NCI-H460 (cell line): Measurements from ENCODE around the gene MACROD2. TPM values are rescaled to one million over a fixed set of nuclear protein-coding genes. Genes with fewer than 3 reads are reported as not detected.
"Not testable (repeated sequence)": the region's sequence is repeated elsewhere in the genome, so short reads cannot be mapped to it uniquely, and the experiment has no call there.

Experiments used
- DNase-seq: peaks from one replicate; pipeline ENCODE4 v3.0.0-alpha.2; 2016; ENCODE audit warnings: low read depth; ENCODE audit errors: extremely low read depth
- total RNA-seq: library from RNA; depleted of rRNA; stranded (reverse); fragments of >200 nt; shearing (Covaris generic); gene quantifications from 2 replicates; pipeline ENCODE4 v1.2.3, GENCODE V29; 2014

Gene MACROD2
- total RNA-seq, 1 experiment from 2014 or later = 2.0 TPM

DNA sequence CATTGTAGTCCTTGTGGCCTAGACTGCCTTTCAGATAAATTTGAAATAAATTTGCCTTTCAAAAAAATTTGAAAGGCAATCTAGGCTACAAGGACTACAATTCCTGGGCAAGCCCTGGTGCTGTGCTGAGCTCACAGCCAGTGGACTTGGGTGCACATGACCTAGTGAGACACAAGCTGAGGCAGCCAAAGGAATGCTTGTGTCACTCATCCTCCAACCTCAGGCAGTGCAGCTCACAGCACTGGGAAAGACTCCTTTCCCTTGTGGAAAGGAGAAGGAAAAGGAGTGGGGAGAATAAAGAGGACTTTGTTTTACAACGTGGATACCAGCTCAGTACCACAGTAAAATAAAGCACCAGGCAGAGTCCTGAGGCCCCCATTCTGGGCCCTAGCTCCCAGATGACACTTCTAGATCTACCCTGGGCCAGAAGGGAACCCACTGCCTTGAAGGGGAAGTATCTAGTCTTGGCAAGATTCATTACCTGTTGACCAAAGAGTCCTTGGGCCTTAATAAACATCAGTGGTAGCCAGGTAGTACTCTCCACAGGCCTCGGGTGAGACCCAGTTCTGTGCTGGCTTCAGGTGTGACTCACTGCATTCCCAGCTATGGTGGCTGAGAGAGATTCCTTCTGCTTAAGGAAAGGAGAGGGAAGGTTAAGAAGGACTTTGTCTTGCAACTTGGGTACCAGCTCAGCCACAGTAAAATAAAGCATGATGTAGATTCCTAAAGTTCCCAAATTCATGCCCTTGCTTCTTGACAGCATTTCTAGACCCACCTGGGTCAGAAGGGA, 1001.8 kb downstream of the MACROD2 start:
- DNase-seq = no peak

DNA sequence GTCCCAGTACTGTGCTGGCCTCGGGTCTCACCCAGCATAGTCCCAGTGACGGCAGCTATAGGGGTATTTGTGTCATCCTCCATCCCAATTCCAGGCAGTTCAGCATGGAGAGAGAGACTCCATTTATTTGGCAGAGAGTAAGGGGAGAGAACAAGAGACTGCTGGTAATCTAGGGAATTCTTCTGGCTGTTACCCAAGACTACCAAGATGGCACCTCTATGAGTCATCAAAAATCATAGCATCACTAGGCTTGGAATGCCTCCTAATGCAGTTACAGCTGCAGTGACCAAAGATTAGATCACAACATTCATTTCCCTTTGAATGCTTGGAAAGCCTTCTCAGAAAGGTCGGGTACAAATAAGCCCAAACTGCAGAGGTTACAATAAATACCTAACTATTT, 1002.5 kb downstream of the MACROD2 start:
- DNase-seq = peak; percentile 15

DNA sequence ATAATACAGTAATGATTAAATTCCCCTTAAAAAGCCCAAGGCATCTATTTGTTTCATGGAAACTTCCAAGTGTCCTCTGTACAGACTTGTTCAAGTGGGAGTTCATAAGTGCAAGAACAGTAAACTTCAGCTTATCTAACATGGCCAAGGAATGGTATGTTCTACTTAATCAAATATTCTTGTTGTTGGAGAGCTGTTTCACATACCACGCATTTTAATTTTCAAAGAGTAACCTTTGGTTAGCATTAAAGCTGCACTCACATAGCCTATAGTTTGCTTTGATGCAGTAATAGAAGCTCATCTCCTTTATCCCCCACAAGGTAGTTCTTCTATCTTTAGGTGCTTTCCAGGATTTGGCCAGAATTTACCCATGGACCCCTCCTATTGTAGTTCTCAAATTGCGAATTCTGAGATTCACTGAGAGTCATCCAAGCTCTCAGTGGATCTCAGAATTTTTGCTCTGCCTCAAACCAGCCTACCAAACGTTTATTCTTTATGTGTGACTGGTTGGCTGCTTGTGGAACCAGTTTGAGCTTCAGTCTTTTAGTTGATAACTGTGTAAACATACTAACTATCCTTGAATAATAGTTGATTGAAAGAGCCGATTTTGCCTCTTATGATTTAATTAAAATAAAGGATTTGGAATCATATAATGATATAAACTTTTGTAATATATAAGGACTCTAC, 1010.1 kb downstream of the MACROD2 start:
- no peak for DNase-seq

DNA sequence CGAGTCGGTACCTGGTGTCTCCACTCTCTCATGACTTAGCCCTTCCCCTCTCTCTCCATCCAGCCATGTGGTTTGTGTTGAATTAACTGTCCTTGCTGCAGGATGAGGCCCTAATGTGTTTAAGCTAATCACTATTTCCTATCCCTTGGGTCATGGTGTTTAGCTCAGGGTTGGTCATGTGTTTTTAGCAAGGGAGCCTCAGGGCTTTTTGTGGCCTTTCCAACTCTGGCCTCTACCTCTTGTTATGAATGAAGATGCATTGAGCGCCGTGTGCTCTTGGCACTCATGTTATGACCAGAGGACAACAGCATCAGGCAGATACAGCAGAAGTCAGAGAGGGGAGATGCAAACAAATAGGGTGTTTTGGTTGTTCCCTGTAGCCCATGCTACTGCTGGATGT, 1016.3 kb downstream of the MACROD2 start:
- DNase-seq = no peak

GRCh38 chr20:15012566-15012965, 1017.2 kb downstream of the MACROD2 start:
- no peak for DNase-seq

DNA sequence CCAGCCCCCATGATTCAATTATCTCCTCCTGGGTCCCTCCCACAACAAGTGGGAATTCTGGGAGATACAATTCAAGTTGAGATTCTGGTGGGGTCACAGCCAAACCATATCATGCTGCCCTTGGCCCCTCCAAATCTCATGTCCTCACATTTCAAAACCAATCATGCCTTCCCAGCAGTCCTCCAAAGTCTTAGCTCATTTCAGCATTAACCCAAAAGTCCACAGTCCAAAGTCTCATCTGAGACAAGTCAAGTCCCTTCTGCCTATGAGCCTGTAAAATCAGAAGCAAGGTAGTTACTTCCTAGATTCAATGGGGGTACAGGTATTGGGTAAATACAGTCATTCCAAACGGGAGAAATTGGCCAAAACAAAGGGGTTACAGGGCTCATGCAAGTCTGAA, 1021.6 kb downstream of the MACROD2 start:
- not testable (repeated sequence) for DNase-seq

DNA sequence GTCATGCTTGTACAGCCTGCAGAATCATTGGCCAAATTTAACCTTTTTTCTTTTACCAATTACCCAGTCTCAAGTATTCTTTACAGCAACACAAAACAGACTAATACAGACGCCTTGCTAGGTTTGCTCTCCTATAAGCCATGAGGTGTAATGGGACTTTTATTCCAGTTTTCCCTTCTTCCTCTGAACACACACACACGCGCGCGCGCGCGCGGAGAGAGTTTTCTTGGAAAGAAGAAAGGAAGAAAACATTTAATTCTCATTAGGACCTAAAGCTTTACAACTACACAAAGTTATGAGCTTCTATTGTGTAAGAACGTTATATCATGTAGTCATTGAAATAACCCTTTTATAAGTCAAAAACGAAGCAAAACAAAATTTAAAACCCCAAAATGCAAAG, 1023.6 kb downstream of the MACROD2 start:
- no peak for DNase-seq

GRCh38 chr20:15020845-15021244, 1025.5 kb downstream of the MACROD2 start:
- no peak for DNase-seq

DNA sequence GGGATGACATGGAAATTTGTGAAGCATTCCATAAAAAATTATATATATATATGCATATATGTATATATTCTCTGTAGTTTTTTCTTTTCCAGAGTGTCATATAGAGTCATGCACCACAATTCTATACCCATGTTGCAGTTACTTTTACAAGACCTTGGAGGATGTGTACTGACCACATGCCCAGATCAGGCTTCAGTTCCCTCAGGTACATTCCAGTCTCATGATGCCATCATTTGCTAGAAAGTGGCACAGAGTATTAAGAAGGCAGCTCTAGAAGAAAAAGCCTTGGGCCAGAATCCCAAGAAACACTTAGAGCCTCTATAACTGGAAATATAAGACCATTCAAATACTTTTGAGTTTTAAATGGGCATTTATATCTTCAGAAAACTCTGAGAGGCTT, 1027.6 kb downstream of the MACROD2 start:
- DNase-seq = no peak

- DNase-seq = no peak
Observed at GRCh38 chr20:15026759-15027158, 1031.4 kb downstream of the MACROD2 start.

DNA sequence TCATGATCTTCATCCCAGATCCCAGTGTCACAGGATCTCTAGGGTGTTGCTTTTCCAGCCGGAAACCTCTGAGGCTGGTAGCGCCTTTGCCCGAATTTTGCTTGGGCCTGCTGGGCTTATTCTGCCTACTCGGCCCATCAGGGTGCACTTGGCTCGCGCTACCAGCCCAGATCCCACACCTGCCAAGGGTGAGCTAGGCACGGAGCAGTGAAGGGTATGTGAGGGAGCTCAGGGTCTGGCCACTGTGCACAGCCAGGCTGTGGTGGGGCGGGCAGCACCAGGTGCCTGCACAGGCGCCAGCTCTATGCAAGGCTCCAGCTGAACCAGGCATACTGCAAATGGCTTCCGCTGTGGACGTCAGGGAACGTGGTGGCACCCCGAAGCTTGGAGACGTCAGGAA, 1035.5 kb downstream of the MACROD2 start:
- no peak for DNase-seq

DNA sequence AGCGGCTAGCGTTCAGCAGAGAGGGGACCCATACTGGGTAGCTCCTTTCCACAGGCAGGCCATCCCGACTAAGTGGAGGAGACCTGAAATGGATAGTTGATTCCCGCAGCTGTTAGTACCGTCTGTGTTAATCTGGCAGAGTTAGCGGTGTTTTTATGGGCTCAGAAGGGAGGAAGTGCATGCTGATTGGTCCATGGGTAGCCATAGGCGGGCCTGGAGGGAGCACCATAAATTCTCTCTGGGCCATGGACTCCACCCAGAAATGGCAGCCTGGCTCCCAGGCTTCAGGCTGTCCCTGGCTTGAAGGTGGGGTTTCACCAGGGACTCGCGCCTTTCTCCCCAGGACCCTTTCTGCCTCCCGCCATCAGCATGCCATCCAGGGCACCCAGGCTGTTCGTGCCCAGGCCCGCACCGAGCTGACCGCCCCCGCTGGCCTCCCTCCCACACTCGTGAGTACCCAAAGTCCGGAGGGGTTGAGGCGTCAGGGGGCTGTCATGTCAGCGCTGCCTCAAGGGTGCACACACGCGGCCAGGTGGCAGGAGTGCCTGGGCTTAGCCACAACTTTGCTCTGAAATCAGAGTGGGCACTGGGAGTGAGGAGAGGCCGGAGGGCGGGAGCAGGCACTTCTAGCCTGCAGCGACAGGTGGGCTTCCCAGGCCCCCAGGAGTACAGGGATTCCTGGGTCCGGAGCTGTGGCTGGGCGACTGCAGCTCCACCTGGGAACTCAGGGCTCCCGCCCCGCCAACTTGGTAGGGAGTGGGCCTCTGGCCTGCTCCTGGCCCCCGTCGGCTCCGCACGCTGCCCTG, 1036.4 kb downstream of the MACROD2 start:
- no peak for DNase-seq

- DNase-seq = no peak
Observed at GRCh38 chr20:15032352-15032622, 1037.0 kb downstream of the MACROD2 start.

DNA sequence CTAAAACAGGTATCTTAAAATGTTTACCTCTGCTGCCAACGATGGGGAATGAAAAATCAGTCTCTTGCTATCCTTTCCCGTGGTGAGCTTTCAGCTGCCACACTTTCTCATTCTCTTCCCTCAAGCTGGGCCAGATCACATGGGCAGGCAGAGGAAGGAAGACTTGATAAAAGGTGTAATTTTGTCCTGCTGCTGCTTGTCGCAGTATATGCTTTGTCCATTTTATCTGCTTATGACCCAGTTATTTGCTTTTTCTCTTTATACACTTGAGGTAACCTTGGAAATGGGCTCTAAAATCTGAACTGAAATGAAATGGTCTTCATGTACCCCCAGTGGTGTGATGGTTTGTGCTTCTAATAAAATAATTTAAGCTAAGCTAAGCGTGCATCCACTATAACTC, 1038.0 kb downstream of the MACROD2 start:
- no peak for DNase-seq

GRCh38 chr20:15033891-15034290, 1038.6 kb downstream of the MACROD2 start:
- peak; percentile 15 for DNase-seq

DNA sequence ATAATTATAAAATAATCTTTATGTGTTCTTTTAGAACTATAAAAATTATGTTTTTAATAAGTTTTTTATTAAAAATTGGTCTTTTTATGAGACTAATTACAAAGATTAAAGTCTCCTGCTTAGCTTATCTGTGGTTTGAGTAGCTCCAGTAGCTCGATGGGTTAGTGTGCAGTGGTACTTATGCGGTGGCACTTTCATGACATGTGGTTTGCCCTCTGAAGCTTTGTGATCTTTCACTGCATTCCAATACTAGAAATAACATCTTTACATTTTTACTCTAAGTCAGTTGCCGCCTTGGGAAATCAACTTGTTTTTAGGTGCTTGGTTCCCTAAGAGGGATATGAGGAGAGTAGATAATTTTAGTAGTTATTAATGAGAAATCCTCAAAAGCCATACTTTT, 1041.6 kb downstream of the MACROD2 start:
- DNase-seq = no peak

DNA sequence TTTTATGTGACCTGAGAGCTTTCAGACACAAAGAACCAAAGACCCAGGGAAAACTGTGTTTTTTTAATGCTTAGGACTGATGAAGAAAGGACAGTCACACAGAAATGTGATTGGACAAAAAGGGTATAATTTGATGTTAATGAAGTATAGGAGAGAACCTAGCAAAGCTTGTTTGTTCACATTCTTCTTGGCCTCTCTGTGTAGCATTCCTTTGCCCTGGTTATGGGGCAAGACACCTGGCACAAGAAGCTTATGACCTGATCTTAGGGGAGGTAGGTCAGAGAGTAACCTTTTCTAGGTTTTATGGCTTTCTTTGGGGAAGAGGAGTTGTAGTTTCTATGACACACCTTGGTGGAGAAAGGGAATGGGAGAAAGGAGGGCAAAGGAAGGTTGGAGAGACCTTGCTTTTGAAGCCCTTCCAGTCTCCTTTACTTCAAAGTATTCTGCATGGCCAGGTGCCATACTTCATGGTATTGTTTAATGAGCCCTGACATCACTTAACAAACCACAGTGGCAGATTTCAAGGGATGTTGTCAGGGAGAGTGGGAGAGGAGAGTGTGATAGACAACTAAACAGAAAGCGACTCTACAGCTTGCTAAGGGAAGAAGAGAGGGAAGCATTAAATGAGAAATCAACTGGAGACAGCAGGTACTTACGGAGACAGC, 1043.9 kb downstream of the MACROD2 start:
- no peak for DNase-seq

DNA sequence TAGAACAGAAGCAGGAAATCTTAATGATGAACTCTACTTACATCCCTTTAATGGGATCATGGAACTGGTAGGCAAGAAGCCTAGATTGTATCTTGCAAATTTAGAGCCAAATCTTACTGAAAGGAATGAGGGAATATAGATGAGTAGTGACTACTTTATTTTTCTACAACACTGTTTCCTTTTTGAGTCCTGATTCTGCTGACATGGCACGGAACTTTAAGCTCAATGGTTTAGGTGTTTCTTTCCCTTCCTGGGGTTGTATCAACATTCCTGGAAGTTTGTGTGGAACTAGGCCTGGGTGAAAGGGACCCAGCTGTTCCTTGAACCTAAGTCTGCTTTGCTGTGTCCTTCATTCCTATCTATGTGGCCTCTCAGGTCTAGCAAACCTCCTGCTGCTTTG, 1047.4 kb downstream of the MACROD2 start:
- no peak for DNase-seq

GRCh38 chr20:15045246-15045645, 1049.9 kb downstream of the MACROD2 start:
- DNase-seq = no peak

GRCh38 chr20:15047042-15047441, 1051.7 kb downstream of the MACROD2 start:
- no peak for DNase-seq

DNA sequence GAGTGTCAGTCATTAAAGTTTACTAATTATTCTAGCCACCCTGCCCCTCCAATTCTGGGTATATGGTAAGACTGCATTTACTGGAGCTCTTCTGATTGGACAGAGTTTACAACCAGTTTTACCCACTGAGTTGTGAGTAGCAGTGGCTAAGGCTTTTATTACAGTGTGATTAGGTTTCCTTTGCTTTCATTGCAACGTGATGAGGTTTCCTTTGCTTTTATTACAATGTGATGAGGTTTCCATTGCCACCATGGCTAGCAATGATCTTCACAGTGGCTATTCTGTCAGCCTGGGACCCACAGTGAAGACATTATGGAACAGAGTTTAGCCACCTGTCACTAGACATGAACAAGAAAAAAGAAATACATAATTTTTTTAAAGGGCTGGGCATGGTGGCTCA, 1052.3 kb downstream of the MACROD2 start:
- DNase-seq = no peak
